UCSD-AML1 (cell line): ENCODE data around the gene ERCC5.
A peak's percentile ranks its signal among the peaks of the same experiment; 100 is the strongest.

Experiments
- DNase-seq: peaks from one replicate; lab custom pipeline; 2025; ENCODE audit not compliant: unreplicated experiment; lab: John Stamatoyannopoulos, UW

ERCC5 gene

GRCh38 chr13:102839462-102839861 is 6.4 kb upstream of the ERCC5 start:
- no peak for DNase-seq

- DNase-seq: no peak
Observed at GRCh38 chr13:102845289-102845629, 573 bp upstream of the ERCC5 start.

- peak; percentile 65 for DNase-seq
Observed at GRCh38 chr13:102846261-102847015, 606 bp downstream of the ERCC5 start.

GRCh38 chr13:102847272-102848234 is 1.7 kb downstream of the ERCC5 start:
- DNase-seq: no peak

GRCh38 chr13:102848956-102849355 is 3.1 kb downstream of the ERCC5 start:
- DNase-seq: no peak

GRCh38 chr13:102852556-102852955 is 6.7 kb downstream of the ERCC5 start:
- no peak for DNase-seq

- DNase-seq: peak; percentile 16
Observed at GRCh38 chr13:102854675-102855074, 8.8 kb downstream of the ERCC5 start.

GRCh38 chr13:102856557-102856956 is 10.7 kb downstream of the ERCC5 start:
- no peak for DNase-seq

GRCh38 chr13:102862624-102863210 is 16.9 kb downstream of the ERCC5 start:
- DNase-seq: no peak

GRCh38 chr13:102863590-102863989 is 17.8 kb downstream of the ERCC5 start:
- no peak for DNase-seq

GRCh38 chr13:102868366-102868936 is 22.6 kb downstream of the ERCC5 start:
- no peak for DNase-seq

- DNase-seq: no peak
Observed at GRCh38 chr13:102869948-102870676, 24.3 kb downstream of the ERCC5 start.

- peak; percentile 29 for DNase-seq
Observed at GRCh38 chr13:102870677-102871415, 25.0 kb downstream of the ERCC5 start.

- DNase-seq: no peak
Observed at GRCh38 chr13:102872131-102872530, 26.3 kb downstream of the ERCC5 start.

- no peak for DNase-seq
Observed at GRCh38 chr13:102872531-102872930, 26.7 kb downstream of the ERCC5 start.

GRCh38 chr13:102873653-102874052 is 27.8 kb downstream of the ERCC5 start:
- DNase-seq: no peak

GRCh38 chr13:102875256-102875655 is 29.4 kb downstream of the ERCC5 start:
- no peak for DNase-seq

- no peak for DNase-seq
Observed at GRCh38 chr13:102877303-102877702, 31.5 kb downstream of the ERCC5 start.

GRCh38 chr13:102878481-102878880 is 32.6 kb downstream of the ERCC5 start:
- DNase-seq: no peak
